Chondrocyte (in vitro differentiated cells): Measurements from ENCODE around the gene TMTC1. TPM values are rescaled to one million over a fixed set of nuclear protein-coding genes. Genes with fewer than 3 reads are reported as not detected.

Experiments
- DNase-seq: peaks from one replicate; pipeline ENCODE4 v3.0.0; 2021; ENCODE audit warnings: mixed read lengths, low spot score
- H3K27ac Mint-ChIP-seq: one replicate; pipeline ENCODE4 v1.8.0; 2021; ENCODE audit warnings: mild to moderate bottlenecking, moderate library complexity, mixed read lengths; ENCODE audit not compliant: unreplicated experiment
- H3K27me3 Mint-ChIP-seq: 2 replicates; pipeline ENCODE4 v1.8.0; 2021; ENCODE audit warnings: low read depth, mixed read lengths
- H3K36me3 Mint-ChIP-seq: 2 replicates; pipeline ENCODE4 v1.8.0; 2021; ENCODE audit warnings: low read depth, mixed read lengths
- H3K4me1 Mint-ChIP-seq: 2 replicates; pipeline ENCODE4 v1.8.0; 2021; ENCODE audit warnings: low read depth, mild to moderate bottlenecking, mixed read lengths
- H3K4me3 Mint-ChIP-seq: one replicate; pipeline ENCODE4 v1.8.0; 2021; ENCODE audit warnings: mild to moderate bottlenecking, moderate library complexity, mixed read lengths; ENCODE audit not compliant: unreplicated experiment
- H3K9me3 Mint-ChIP-seq: 2 replicates; pipeline ENCODE4 v1.8.0; 2021; ENCODE audit warnings: low read depth, mixed read lengths
- total RNA-seq: library from RNA; stranded (reverse); gene quantifications from 3 replicates; pipeline ENCODE4 v1.2.1, GENCODE V29; 2021
- TF ChIP-seq, protein P1 (sequence below): fragments of 200-600 bp; sonication (generic); IDR thresholded peaks from 2 replicates; pipeline ENCODE4 v1.5.0; 2021; ENCODE audit warnings: antibody characterized with exemption, mild to moderate bottlenecking, moderate library complexity

Gene TMTC1
- total RNA-seq, 1 donor from 2014 or later: 25.2 TPM

- H3K36me3 Mint-ChIP-seq: peaks cover 2% of the 10 kb centered on the region
- TF ChIP-seq, protein P1, sequence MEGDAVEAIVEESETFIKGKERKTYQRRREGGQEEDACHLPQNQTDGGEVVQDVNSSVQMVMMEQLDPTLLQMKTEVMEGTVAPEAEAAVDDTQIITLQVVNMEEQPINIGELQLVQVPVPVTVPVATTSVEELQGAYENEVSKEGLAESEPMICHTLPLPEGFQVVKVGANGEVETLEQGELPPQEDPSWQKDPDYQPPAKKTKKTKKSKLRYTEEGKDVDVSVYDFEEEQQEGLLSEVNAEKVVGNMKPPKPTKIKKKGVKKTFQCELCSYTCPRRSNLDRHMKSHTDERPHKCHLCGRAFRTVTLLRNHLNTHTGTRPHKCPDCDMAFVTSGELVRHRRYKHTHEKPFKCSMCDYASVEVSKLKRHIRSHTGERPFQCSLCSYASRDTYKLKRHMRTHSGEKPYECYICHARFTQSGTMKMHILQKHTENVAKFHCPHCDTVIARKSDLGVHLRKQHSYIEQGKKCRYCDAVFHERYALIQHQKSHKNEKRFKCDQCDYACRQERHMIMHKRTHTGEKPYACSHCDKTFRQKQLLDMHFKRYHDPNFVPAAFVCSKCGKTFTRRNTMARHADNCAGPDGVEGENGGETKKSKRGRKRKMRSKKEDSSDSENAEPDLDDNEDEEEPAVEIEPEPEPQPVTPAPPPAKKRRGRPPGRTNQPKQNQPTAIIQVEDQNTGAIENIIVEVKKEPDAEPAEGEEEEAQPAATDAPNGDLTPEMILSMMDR: no peak
- no peak for DNase-seq
- no peak overlapping the region for H3K4me3 Mint-ChIP-seq
- H3K4me1 Mint-ChIP-seq: peaks cover 32% of the 10 kb centered on the region
- H3K9me3 Mint-ChIP-seq: no peaks in the 10 kb centered on the region
- no peaks in the 10 kb centered on the region for H3K27me3 Mint-ChIP-seq
- no peak overlapping the region for H3K27ac Mint-ChIP-seq
Observed at GRCh38 chr12:29582677-29583272, 201.0 kb downstream of the TMTC1 start.

- Mint-ChIP-seq H3K27me3 (no peaks in the 10 kb centered on the region), H3K9me3 (no peaks in the 10 kb centered on the region), H3K4me3 (no peak overlapping the region), H3K4me1 (peaks cover 37% of the 10 kb centered on the region), H3K36me3 (peaks cover 2% of the 10 kb centered on the region), H3K27ac (no peak overlapping the region)
- TF ChIP-seq, protein P1: no peak
- no peak for DNase-seq
Observed at GRCh38 chr12:29582146-29582545, 201.6 kb downstream of the TMTC1 start.

DNA sequence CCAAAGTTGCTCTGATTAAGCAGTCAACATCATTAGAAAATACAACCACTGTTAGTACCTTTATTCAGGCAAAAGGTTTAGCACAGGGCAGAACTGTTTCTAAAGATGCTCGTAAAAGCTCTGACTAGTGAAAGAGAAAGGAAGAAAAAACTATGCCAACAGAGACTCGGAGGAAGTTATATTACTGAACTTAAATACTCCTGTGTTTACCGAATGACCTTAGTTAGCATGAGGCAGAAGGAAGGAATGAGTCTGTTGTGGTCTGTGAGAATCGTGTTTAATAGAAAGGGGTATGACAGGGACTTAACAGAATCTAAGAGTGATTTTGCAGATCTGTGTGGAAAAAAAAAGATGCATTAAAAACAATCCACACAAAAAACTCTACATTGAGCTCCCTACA, 202.1 kb downstream of the TMTC1 start:
- H3K27ac Mint-ChIP-seq: no peak overlapping the region
- H3K27me3 Mint-ChIP-seq: no peaks in the 10 kb centered on the region
- TF ChIP-seq, protein P1: no peak
- H3K36me3 Mint-ChIP-seq: peaks cover 2% of the 10 kb centered on the region
- H3K4me1 Mint-ChIP-seq: peaks cover 37% of the 10 kb centered on the region
- no peaks in the 10 kb centered on the region for H3K9me3 Mint-ChIP-seq
- no peak for DNase-seq
- no peak overlapping the region for H3K4me3 Mint-ChIP-seq

GRCh38 chr12:29580971-29581370, 202.8 kb downstream of the TMTC1 start:
- H3K4me1 Mint-ChIP-seq: peaks cover 37% of the 10 kb centered on the region
- TF ChIP-seq, protein P1: no peak
- H3K9me3 Mint-ChIP-seq: no peaks in the 10 kb centered on the region
- H3K27me3 Mint-ChIP-seq: no peaks in the 10 kb centered on the region
- DNase-seq: no peak
- no peak overlapping the region for H3K4me3 Mint-ChIP-seq
- peaks cover 2% of the 10 kb centered on the region for H3K36me3 Mint-ChIP-seq
- no peak overlapping the region for H3K27ac Mint-ChIP-seq

- Mint-ChIP-seq H3K9me3 (no peaks in the 10 kb centered on the region), H3K27ac (no peak overlapping the region), H3K27me3 (no peaks in the 10 kb centered on the region), H3K4me1 (peaks cover 37% of the 10 kb centered on the region), H3K4me3 (no peak overlapping the region), H3K36me3 (peaks cover 4% of the 10 kb centered on the region)
- DNase-seq: no peak
- TF ChIP-seq, protein P1: no peak
Observed at GRCh38 chr12:29578731-29579130, 205.0 kb downstream of the TMTC1 start.
